Measurements from ENCODE around the gene ZNF213.

ZNF213 gene

GRCh38 chr16:3099732-3100499 lies 34.9 kb upstream of the ZNF213 start:
- in situ Hi-C loops (cut with MboI; ENCODE audit: low sequenced_read_pairs): no loop called here

DNA sequence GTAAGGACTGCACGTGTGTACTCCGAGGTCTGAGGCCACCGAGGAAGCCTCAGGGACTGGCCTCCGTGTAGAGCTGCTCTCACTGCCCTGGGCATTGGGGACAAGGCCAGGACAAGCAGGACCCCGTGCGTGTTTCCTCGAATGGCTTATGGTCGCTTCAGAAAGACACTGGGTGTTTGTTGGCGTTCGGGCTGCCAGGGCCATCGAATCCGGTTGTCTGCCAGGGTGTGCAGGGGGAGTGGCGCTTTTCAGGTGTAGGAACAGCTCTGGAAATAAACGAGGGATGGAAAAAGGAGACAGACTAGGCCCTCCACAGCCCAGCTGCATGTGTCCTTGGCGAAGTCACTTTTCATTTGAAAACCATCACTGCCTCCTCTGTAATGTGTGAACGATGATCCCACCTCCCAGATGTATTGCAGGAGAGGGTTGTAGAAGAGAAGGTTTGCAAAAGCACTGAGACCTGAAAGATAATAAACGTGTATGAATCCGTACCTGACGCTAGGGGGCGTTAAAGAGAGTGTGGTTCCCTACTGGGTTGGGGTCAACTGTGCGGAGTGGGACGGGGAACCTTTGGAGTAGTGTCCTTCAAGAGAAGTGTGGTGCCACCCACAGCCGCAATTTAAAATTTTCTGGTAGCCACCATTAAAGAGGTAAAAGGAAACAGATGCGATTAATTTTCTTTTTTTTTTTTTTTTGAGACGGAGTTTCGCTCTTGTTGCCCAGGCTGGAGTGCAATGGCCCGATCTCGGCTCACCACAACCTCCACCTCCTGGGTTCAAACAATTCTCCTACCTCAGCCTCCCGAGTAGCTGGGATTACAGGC lies 33.6 kb upstream of the ZNF213 start:
- in situ Hi-C loops (cut with MboI; ENCODE audit: low sequenced_read_pairs): no loop called here

DNA sequence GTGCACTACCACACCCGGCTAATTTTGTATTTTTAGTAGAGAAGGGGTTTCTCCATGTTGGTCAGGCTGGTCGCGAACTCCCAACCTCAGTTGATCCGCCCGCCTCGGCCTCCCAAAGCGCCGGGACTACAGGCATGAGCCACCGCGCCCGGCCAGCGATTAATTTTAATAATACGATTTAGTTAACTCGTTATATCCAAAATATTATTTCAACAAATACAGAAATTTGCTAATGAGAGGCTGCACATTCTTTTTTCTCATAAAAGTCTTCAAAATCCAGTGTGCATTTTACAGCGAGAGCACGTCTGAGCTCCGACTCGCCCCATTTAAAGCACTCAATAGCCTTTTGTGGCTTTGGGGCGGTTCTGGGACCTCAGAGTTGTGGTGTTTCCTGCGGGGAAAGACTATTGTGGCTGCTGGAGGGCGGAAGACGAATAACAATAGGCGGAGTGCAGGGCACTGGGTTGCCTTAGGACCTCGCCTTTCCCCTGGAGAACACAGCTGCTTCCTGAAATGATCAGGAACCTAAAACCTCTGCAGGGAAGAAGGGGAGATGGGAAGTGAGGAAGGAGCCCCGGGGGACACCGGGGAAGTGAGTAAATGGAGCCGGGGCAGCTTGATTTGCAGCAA lies 32.9 kb upstream of the ZNF213 start:
- in situ Hi-C loops (cut with MboI; ENCODE audit: low sequenced_read_pairs): no loop called here

DNA sequence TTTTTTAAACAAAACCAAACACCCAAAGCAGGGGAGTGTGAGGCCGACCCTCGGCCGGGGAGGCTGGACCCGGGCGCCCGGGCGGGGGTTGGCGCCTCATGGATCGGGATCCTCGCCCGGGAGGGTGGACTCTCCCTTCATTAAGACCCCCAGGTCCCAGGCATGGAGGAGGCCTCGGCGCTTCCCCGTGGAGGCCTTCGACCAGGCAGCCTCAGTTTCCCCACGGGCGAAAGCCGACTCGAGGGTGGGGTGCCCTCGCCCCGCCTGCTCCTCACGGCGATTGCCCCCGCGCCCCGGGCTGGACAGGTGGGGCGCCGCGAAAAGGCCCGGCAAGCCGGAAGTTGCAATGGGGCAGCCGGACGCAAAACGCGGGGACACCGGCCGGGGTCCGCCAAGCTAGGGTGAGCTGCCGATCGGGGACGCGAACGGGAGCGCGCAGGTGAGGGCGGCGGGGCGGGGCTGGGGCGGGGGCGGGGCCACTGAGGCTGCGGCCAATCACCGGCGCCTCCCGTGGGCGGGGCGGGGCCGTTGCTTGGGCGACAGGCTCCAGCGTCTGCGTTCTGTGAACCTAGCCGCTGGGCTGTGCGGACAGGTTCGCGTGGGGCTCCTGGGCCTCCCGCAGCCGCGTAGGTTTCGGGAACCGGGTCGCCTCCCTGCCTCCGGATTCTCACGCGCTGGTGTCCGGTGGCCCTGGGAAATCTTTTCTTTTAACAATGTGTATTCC lies 28.5 kb upstream of the ZNF213 start:
- in situ Hi-C loops (cut with MboI; ENCODE audit: low sequenced_read_pairs): no loop called here

DNA sequence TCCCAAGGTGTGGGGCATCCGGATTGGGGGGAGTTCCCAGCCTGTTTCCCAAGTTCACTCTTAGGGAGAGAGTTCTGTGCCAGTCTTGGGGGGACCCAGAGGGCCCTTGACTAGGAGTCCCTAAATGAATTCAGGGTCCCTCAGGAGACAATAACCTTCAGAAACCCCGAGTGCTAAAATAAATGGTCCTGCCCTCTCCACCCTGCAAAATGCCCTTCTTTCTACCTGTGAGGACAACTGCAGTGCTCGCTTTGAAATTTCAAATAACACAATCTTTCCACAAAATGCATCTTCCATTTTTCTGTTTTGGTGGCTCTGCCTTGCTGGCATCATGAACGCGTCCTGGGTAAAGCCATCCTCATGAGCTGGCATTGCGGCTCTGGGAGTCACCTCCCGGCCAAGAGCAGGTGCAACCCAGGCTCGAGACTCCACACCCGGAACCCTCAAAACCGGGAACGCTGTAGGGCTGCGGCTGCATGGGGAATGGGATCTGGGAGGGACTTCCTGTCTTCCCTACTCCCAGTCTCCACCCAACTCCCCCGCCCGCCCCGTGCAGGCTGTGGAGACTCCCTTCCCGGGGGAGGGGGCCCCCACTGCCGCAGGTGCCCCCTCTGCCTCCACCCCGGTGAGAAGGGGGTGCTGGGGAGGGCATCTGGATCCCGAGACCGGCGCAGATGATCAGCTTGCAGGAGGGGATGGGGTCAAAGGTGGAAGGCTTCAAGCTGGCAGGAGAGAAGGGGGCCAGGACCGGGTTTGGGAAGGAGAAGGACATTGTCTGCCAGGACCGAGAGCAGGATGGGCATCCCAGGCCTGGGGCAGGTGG lies 22.6 kb upstream of the ZNF213 start, which contains the start of gene ZNF205:
TSS of gene ZNF205 (plus strand) at position 529 of the 823 bp plus-strand sequence. CDS start 845 bp downstream, outside the sequence.
- in situ Hi-C loops (cut with MboI; ENCODE audit: low sequenced_read_pairs): no loop called here

DNA sequence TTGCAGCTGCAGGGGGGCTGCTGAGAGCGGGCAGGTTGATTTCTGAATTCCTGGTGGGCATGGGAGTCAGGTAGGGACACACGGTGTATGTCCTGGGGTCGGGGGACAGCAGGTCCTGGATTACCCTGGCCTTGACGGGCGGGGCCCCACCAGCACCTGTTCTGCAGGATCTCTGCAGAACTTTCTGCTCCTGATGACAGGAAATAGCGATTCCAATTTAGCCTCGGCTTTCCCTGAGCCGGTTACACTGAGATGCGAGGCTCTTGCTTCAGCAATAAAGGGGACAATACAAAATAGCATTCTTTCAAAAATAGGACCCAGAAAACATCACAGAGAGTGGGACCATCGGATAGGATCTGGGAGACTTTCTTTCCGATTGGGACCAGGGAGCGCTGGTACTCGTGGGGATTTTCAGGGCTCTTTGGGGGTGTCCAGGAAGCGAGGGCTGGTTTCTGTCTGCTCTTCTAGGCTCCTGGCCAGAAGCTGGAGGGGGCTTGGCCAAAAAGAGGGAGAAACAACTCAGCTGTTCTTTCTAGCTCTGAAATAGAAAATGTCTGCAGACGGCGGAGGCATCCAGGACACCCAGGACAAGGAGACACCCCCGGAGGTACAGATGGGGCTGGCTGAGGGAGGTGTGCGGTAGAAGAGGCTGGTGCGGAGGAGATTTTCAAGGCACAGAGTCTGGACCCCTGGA lies 21.8 kb upstream of the ZNF213 start:
- in situ Hi-C loops (cut with MboI; ENCODE audit: low sequenced_read_pairs): no loop called here

- in situ Hi-C loops (cut with MboI; ENCODE audit: low sequenced_read_pairs): no loop called here
These were observed 20.9 kb upstream of the ZNF213 start for GRCh38 chr16:3113765-3114479.

DNA sequence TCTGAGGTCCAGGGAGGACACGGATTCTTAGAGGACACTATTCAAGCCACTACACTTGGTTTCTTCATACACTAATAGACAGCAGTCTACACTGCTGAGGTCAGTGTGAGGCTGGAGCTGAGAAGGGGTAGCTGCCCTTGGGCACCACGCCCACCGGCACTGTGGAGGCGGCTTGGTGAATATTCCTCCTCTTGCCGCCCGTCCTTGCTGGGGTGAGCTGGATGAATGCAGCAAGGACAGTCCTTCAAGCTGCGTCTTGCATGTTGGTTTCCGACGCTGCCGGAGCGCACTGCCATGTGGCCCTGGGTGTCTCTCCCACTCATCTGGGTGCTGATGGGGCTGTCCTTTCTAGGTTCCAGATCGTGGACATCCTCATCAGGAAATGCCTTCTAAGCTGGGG lies 19.8 kb upstream of the ZNF213 start:
- in situ Hi-C loops (cut with MboI; ENCODE audit: low sequenced_read_pairs): no loop called here

DNA sequence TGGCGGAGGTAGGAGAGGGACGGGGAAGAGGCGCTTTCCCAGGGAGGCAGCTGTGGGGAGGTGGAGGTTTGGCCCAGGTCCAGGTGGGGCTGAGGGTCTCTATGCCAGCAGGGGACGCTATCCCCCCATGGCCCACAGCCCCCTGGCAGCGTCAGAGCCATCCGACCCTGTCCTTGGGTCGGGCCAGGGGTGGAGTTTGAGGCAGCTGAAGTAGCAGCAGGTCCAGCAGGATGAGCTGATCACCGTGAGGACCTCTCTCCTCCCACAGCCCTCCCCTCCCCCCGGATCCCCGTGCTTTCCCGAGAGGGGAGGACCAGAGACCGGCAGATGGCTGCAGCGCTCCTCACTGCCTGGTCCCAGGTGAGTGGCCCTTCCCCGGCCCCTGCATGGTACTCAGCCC lies 19.3 kb upstream of the ZNF213 start:
- in situ Hi-C loops (cut with MboI; ENCODE audit: low sequenced_read_pairs): no loop called here

DNA sequence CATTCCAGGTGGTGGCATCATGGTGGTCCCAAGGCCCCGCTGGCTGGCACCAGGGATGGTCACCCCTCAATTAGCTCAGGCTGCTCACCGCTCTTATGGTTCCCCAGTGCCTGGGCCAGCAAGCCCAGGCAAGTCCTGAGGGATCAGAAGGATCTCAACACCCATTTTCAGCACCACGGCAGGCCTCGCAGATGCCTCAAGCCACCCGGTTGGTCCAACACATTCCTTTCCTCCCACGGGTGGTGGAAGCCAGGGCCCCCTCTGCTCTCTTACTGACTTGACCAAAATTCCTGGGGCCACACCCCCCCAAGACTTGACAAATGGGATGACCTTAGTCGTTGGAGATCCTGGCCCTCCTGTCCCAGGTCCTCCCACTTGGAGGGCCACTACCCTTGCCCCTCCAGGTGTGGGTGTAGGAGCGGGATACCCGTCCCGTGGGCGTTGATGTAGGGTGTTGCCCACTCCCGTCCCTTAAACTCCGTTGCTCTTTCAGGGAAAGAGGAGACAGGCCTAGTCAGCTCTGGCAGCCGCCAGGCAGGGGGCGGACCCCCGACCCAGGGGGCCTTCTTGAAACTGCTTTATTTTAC lies 16.5 kb upstream of the ZNF213 start:
- in situ Hi-C loops (cut with MboI; ENCODE audit: low sequenced_read_pairs): no loop called here

DNA sequence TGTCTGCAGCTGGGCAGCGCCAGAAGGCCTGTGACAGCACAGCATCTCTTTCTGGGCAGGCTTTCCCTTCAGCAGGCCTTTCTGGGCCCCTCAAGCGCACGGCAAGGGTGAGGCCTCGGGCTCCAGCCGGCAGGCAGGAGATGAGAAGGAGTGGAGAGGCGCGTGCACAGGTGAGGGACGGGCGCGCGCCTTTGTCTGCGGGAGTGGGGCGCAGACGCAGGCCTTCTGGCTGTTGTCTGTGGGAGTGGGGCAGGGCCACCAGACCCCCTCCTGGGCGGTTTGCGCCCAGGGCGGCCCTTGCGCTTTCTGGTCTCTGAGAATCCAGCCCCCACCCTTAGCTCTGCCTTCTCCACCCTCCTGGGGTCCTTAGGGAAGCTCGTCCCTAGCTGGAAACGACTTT lies 16.0 kb upstream of the ZNF213 start:
- in situ Hi-C loops (cut with MboI; ENCODE audit: low sequenced_read_pairs): no loop called here

- in situ Hi-C loops (cut with MboI; ENCODE audit: low sequenced_read_pairs): no loop called here
These were observed 15.5 kb upstream of the ZNF213 start for GRCh38 chr16:3119286-3119685.

DNA sequence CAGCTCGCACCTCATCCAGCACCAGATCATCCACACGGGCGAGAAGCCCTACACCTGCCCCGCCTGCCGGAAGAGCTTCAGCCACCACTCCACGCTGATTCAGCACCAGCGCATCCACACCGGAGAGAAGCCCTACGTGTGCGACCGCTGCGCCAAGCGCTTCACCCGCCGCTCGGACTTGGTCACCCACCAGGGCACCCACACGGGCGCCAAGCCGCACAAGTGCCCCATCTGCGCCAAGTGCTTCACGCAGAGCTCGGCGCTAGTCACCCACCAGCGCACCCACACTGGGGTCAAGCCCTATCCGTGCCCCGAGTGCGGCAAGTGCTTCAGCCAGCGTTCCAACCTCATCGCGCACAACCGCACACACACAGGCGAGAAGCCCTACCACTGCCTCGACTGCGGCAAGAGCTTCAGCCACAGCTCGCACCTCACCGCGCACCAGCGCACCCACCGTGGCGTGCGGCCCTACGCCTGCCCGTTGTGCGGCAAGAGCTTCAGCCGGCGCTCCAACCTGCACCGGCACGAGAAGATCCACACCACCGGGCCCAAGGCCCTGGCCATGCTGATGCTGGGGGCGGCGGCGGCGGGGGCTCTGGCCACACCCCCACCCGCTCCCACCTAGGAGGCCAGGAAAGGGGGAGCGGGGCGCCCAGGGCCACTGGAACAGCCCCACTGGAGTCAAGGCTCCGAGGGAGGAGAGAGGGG lies 15.0 kb upstream of the ZNF213 start:
- in situ Hi-C loops (cut with MboI; ENCODE audit: low sequenced_read_pairs): no loop called here

GRCh38 chr16:3120435-3120834 lies 14.4 kb upstream of the ZNF213 start:
- in situ Hi-C loops (cut with MboI; ENCODE audit: low sequenced_read_pairs): no loop called here

- in situ Hi-C loops (cut with MboI; ENCODE audit: low sequenced_read_pairs): no loop called here
These were observed 12.9 kb upstream of the ZNF213 start for GRCh38 chr16:3121851-3122467.

GRCh38 chr16:3122926-3123570 lies 11.8 kb upstream of the ZNF213 start:
- in situ Hi-C loops (cut with MboI; ENCODE audit: low sequenced_read_pairs): no loop called here

Data from HL-60/S4 treated with phorbol 12-myristate 13-acetate at 8.2 ng/mL for 4 days and 3 days (cell line).